Stomach smooth muscle (tissue), 2 donors: ENCODE data around the gene C10orf120.

Source experiments
- H3K27ac ChIP-seq: one replicate; pipeline ENCODE4 v1.7.0; 2013; ENCODE audit warnings: mild to moderate bottlenecking, low read length, inconsistent platforms
- H3K27me3 ChIP-seq, 2 donors: one replicate each; pipeline ENCODE4 v1.7.0; 2013; ENCODE audit warnings: low read length in 2 of 2; ENCODE audit not compliant: insufficient read depth in 2 of 2, control insufficient read depth in 1 of 2
- H3K36me3 ChIP-seq, 2 donors: one replicate each; pipeline ENCODE4 v1.7.0; 2013; ENCODE audit warnings: low read length in 2 of 2; ENCODE audit not compliant: control insufficient read depth in 2 of 2, insufficient read depth in 2 of 2
- H3K4me1 ChIP-seq: one replicate; pipeline ENCODE4 v1.7.0; 2013; ENCODE audit warnings: low read length; ENCODE audit not compliant: control insufficient read depth, insufficient read depth
- H3K4me3 ChIP-seq, 2 donors: one replicate each; pipeline ENCODE4 v1.7.0; 2013; ENCODE audit warnings: low read length in 2 of 2
- H3K9ac ChIP-seq, 2 donors: one replicate each; pipeline ENCODE4 v1.7.0; 2013; ENCODE audit warnings: low read length in 2 of 2, mild to moderate bottlenecking in 1 of 2
- H3K9me3 ChIP-seq, 2 donors: one replicate each; pipeline ENCODE4 v1.7.0; 2013; ENCODE audit warnings: low read length in 2 of 2; ENCODE audit not compliant: control insufficient read depth in 2 of 2
- donor health status: healthy.
- donor health status: Pancreatic carcinoma.

The C10orf120 gene

GRCh38 chr10:122699796-122700455 lies at the start of gene C10orf120:
Gene C10orf120, minus strand, starts transcription at chr10:122699846. Its CDS starts 56 bp downstream, at chr10:122699790.
- Histone ChIP-seq H3K36me3 (no peaks in the 10 kb centered on the region), H3K4me1 (no peaks in the 10 kb centered on the region), H3K9ac (no peak within 1 kb of the TSS)

DNA sequence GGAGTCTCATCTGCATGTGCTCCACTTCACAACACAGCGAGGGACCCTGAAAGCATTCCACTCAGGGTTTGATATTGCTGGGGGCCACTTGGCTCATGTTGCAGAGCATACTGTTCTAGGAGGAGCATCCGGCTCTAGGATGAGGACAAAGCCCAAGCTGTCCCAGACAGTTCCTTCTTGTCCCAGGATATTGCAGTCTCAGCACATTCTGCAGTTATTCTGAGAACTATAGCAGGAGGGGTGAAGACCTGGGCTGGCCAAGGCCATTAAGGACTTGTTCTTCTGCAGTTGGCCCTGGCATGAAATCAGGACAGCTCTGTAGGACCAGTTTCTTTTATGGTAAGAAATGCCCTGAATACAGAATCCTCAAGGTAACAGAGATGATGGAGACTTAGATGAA lies 48.9 kb upstream of the C10orf120 start:
- Histone ChIP-seq H3K9ac (no peak overlapping the region), H3K9me3 (no peaks in the 10 kb centered on the region), H3K36me3 (no peaks in the 10 kb centered on the region), H3K27me3 (peaks cover 0 to 8% of the 10 kb centered on the region in 2 donors), H3K27ac (no peak overlapping the region), H3K4me3 (no peak overlapping the region), H3K4me1 (no peaks in the 10 kb centered on the region)

More at GRCh38 chr10:122699796-122700455, at the start of gene C10orf120:
- Histone ChIP-seq H3K9me3 (no peaks in the 10 kb centered on the region), H3K27ac (no peak within 1 kb of the TSS), H3K4me3 (no peak within 1 kb of the TSS), H3K27me3 (peaks cover 0 to 7% of the 10 kb centered on the region in 2 donors)

DNA sequence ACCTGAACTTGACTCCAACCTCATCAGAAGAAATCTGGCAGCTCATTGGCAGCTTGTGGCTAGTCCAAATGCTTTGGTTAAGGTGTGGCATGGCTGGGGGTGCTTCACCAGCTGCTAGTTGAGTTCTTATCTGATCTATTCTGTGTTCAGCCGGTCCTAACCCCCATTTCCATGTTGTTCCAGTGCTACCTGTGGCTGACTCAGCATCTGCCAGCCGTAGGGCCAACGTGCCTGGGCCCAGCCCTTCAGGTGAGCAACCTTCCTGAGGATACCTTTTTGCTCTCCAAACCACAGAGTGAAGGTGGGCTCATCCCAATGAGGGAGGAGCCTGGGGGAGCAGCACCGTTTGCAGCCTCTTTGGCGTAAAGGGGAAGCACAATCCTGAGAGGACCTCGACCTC lies 46.8 kb upstream of the C10orf120 start:
- H3K4me1 ChIP-seq, result no peaks in the 10 kb centered on the region
- H3K27me3 ChIP-seq, result peaks cover 0 to 6% of the 10 kb centered on the region in 2 donors
- no peaks in the 10 kb centered on the region for H3K36me3 ChIP-seq
- H3K9me3 ChIP-seq, result no peaks in the 10 kb centered on the region
- H3K27ac ChIP-seq, result no peak overlapping the region
- no peak overlapping the region for H3K4me3 ChIP-seq
- no peak overlapping the region for H3K9ac ChIP-seq

DNA sequence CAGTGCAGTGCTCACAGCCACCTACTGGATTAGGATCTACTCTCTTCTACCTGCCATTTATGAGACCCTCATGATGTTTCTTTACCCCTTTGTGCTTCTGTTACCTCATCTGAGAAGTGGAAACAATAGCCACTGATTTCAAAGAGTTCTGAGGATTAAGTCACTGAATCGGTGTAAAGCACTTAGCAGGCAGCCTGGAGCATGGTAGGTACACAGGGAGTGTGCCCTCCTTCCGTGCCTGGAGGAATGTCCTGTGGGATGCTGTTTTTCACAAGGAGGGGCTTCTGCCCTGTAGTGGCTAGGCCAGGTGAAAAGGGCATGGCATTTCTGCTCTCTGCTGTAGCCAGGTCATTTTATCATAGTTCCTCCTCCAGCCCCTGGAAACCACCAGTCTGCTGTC lies 44.6 kb upstream of the C10orf120 start:
- Histone ChIP-seq H3K4me3 (no peak overlapping the region), H3K9me3 (no peaks in the 10 kb centered on the region), H3K4me1 (no peaks in the 10 kb centered on the region), H3K27ac (no peak overlapping the region), H3K36me3 (no peaks in the 10 kb centered on the region), H3K9ac (no peak overlapping the region), H3K27me3 (peaks cover 0 to 3% of the 10 kb centered on the region in 2 donors)

- Histone ChIP-seq H3K27ac (no peak overlapping the region), H3K27me3 (peaks cover 0 to 3% of the 10 kb centered on the region in 2 donors), H3K9ac (no peak overlapping the region), H3K9me3 (no peaks in the 10 kb centered on the region), H3K4me3 (no peak overlapping the region), H3K36me3 (no peaks in the 10 kb centered on the region), H3K4me1 (no peaks in the 10 kb centered on the region)
Measured at GRCh38 chr10:122740640-122741039, 41.0 kb upstream of the C10orf120 start.

- Histone ChIP-seq H3K4me3 (no peak overlapping the region), H3K27me3 (peaks cover 0 to 2% of the 10 kb centered on the region in 2 donors), H3K9ac (no peak overlapping the region), H3K27ac (no peak overlapping the region), H3K4me1 (no peaks in the 10 kb centered on the region), H3K36me3 (no peaks in the 10 kb centered on the region), H3K9me3 (no peaks in the 10 kb centered on the region)
Measured at GRCh38 chr10:122738031-122738430, 38.4 kb upstream of the C10orf120 start.

GRCh38 chr10:122733931-122734665 lies 34.5 kb upstream of the C10orf120 start:
- H3K9me3 ChIP-seq, result no peaks in the 10 kb centered on the region
- H3K27ac ChIP-seq, result no peak overlapping the region
- H3K9ac ChIP-seq, result no peak overlapping the region
- peaks cover 0 to 9% of the 10 kb centered on the region in 2 donors for H3K27me3 ChIP-seq
- H3K4me1 ChIP-seq, result no peaks in the 10 kb centered on the region
- no peak overlapping the region for H3K4me3 ChIP-seq
- no peaks in the 10 kb centered on the region for H3K36me3 ChIP-seq

GRCh38 chr10:122733443-122733842 lies 33.8 kb upstream of the C10orf120 start:
- Histone ChIP-seq H3K36me3 (no peaks in the 10 kb centered on the region), H3K9ac (no peak overlapping the region), H3K4me3 (no peak overlapping the region), H3K27ac (no peak overlapping the region), H3K9me3 (no peaks in the 10 kb centered on the region), H3K27me3 (peaks cover 4 to 12% of the 10 kb centered on the region in 2 donors), H3K4me1 (no peaks in the 10 kb centered on the region)

DNA sequence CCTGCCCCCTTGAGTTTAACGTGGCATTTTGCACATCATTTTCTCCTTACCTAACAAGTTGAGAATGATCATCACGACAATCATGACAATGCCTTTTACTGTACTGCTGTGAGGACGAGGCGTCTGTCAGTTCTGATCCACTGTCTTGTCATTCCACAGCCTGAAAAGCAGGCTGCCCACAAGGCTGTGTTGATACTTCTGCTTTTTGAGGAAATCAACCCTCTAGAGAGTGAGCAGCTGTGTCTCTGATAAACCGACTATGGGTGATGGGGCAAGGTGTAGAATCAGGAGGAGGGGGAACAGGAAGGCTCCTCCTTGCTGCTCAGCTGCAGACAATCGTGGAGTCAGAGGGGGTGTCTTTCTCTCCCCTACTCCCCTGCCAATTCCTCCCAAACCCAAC lies 30.6 kb upstream of the C10orf120 start:
- H3K9ac ChIP-seq, result no peak overlapping the region
- H3K27me3 ChIP-seq, result peaks cover 10 to 19% of the 10 kb centered on the region in 2 donors
- H3K4me3 ChIP-seq, result no peak overlapping the region
- H3K27ac ChIP-seq, result no peak overlapping the region
- no peaks in the 10 kb centered on the region for H3K4me1 ChIP-seq
- H3K36me3 ChIP-seq, result no peaks in the 10 kb centered on the region
- no peaks in the 10 kb centered on the region for H3K9me3 ChIP-seq

DNA sequence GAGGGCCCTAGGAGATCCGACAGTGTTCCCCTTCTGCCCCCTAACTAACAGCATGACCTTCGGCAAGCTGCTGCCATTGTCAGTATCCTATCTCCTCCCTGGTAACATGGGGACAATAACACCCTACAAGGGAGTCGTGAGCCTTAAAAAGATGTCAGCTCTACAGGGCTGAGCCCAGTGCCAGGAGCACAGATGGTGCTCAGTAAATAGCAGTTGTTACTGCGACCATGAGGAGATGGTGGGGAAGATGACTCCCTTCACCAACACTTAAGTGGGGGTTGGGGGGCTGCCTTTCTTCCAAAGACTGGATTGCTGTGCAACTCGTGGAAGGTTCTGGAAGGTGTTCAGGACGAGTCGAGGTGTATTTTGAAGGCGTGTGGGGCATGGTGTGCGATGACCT lies 29.5 kb upstream of the C10orf120 start:
- H3K4me1 ChIP-seq, result no peaks in the 10 kb centered on the region
- H3K27me3 ChIP-seq, result peaks cover 10 to 22% of the 10 kb centered on the region in 2 donors
- H3K36me3 ChIP-seq, result no peaks in the 10 kb centered on the region
- H3K27ac ChIP-seq, result no peak overlapping the region
- H3K4me3 ChIP-seq, result no peak overlapping the region
- H3K9ac ChIP-seq, result no peak overlapping the region
- no peaks in the 10 kb centered on the region for H3K9me3 ChIP-seq

GRCh38 chr10:122727426-122727825 lies 27.8 kb upstream of the C10orf120 start:
- no peak overlapping the region for H3K9ac ChIP-seq
- no peak overlapping the region for H3K27ac ChIP-seq
- no peaks in the 10 kb centered on the region for H3K4me1 ChIP-seq
- H3K9me3 ChIP-seq, result no peaks in the 10 kb centered on the region
- H3K4me3 ChIP-seq, result no peak overlapping the region
- peaks cover 10 to 25% of the 10 kb centered on the region in 2 donors for H3K27me3 ChIP-seq
- no peaks in the 10 kb centered on the region for H3K36me3 ChIP-seq
